ENCODE data around the gene LCN1. TPM values are rescaled to one million over a fixed set of nuclear protein-coding genes. Genes with fewer than 3 reads are reported as not detected.
"Not testable (repeated sequence)": the region's sequence is repeated elsewhere in the genome, so short reads cannot be mapped to it uniquely, and the experiment has no call there.

The LCN1 gene
- total RNA-seq, 2 experiments from 2014 or later: not detected

- Mint-ChIP-seq H3K4me1 (peaks cover 4% of the 10 kb centered on the region), H3K9me3 (no peaks in the 10 kb centered on the region), H3K27ac (no peak overlapping the region), H3K4me3 (no peak overlapping the region), H3K27me3 (peaks cover 8% of the 10 kb centered on the region), H3K36me3 (peaks cover 1% of the 10 kb centered on the region)
- POLR2A ChIA-PET: no interaction called here
- ATAC-seq (ENCODE audit: low read depth): no peak
- DNase-seq: peak; percentile 20
Measured at GRCh38 chr9:135505406-135506187, 15.6 kb upstream of the LCN1 start.

DNA sequence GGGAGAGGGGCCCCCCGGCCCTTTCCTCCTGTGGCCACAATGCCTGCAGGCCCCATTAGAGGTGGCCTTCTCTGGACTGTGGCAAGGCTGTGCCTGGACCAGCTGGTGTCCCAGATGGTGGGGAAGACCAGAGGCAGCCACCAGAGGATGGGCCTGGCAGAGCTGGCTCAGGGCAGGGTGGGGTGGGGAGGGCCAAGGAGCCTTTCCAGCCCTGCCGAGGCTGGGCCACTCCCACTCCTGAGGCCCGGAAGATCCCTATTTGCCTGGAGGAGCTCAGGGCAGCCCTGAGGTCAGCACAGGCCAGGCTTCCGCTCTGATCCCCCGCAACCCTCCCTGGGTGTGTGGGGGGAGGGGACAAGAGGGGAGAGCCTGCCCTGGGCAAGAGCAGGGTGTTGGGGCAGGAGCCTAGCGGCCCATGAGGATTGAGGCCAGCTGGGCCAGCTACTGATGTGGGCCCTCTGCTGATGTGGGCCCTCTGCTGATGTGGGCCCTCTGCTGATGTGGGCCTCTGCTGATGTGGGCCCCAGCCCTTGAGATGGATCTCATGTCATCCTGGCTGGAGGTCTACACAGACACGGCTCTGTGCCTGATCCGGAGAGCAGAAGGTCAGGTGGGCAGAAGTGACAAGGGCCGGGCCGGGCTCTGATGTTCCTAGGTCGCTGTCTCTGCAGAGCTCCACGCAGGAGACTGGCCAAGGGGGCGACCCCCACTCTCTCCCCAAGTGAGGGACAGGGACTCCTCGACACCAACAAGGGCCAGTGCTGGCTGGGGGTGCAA, 14.7 kb upstream of the LCN1 start:
- H3K4me3 Mint-ChIP-seq: no peak overlapping the region
- H3K27me3 Mint-ChIP-seq: peaks cover 8% of the 10 kb centered on the region
- ATAC-seq (ENCODE audit: low read depth) (no peak), DNase-seq (peak; percentile 25)
- peaks cover 6% of the 10 kb centered on the region for H3K4me1 Mint-ChIP-seq
- H3K27ac Mint-ChIP-seq: no peak overlapping the region
- peaks cover 1% of the 10 kb centered on the region for H3K36me3 Mint-ChIP-seq
- H3K9me3 Mint-ChIP-seq: no peaks in the 10 kb centered on the region
- POLR2A ChIA-PET: no interaction called here

DNA sequence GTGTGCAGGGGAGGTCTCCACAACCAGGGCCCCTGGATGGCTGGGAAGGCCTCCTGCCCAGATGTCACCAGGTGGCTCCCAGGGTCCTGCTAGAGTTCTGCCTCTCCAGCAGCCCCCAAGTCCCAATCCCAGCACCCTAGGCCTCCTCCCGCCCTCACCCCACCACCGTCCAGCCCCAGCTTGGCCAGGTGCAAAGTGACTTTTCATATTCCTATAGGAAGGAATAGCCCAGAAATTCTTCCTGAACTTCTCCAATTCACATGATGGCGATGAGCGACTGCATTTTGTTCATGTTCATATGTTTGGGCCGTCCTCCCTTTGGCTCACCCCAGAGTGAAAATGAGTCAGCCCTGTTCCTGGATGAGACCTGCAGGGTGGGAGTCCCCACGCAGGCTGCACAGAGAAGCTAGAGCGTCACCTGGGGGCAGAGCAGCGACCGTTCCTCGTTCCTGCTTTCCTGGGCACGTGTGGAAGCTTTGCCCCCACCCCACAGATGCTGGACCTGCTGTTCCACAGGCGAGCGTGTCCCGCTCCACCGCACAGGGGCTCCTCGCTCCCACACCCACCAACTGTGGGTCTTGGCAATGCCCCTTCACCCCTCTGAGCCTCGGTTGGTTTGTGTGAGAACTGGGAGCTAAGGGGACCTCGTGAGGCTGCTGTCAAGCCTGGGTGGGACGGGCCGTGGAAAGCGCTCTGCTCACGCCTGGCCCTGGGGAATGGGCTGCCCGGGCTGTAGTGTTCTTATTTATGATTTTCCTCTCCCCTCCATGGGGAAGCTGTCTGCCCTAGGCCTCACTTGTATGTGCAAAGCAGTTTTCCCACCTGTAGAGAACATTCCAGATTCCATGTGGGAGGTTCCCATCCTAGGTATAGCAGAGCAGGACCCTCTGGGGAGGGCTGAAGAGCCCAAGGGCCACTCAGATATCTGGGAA, 13.9 kb upstream of the LCN1 start:
- no peak overlapping the region for H3K27ac Mint-ChIP-seq

GRCh38 chr9:135508211-135508820, 12.9 kb upstream of the LCN1 start:
- Mint-ChIP-seq H3K36me3 (peaks cover 1% of the 10 kb centered on the region), H3K4me3 (no peak overlapping the region)
- no peak for ATAC-seq (ENCODE audit: low read depth)

More for the DNA sequence above, 13.9 kb upstream of the LCN1 start:
- DNase-seq (no peak), ATAC-seq (ENCODE audit: low read depth) (no peak)
- peaks cover 8% of the 10 kb centered on the region for H3K27me3 Mint-ChIP-seq
- H3K9me3 Mint-ChIP-seq: no peaks in the 10 kb centered on the region
- H3K36me3 Mint-ChIP-seq: peaks cover 1% of the 10 kb centered on the region
- POLR2A ChIA-PET: no interaction called here
- H3K4me3 Mint-ChIP-seq: no peak overlapping the region
- peaks cover 6% of the 10 kb centered on the region for H3K4me1 Mint-ChIP-seq

DNA sequence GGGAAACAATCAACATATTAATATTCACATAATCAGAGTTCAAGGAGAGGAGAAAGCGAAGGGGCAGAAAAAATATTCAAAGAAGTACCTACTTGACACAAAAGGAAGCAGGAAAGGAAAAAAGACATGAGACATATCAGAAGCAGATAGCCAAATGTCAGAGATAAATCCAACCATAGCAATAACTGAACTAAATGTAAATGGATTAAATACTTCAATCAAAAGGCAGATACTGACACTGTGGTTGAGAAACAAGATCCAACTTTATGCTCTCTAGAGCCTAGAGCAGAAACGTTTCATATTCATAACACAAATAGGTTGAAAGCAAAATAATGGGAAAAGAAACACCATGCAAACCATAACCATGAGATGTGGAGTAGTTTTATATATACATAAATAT, 11.8 kb upstream of the LCN1 start:
- H3K9me3 Mint-ChIP-seq: no peaks in the 10 kb centered on the region
- no peak overlapping the region for H3K27ac Mint-ChIP-seq
- no peak overlapping the region for H3K4me3 Mint-ChIP-seq
- ATAC-seq (ENCODE audit: low read depth): no peak
- peaks cover 1% of the 10 kb centered on the region for H3K36me3 Mint-ChIP-seq
- POLR2A ChIA-PET: no interaction called here
- DNase-seq: no peak
- peaks cover 8% of the 10 kb centered on the region for H3K27me3 Mint-ChIP-seq
- peaks cover 4% of the 10 kb centered on the region for H3K4me1 Mint-ChIP-seq

More at GRCh38 chr9:135508211-135508820, 12.9 kb upstream of the LCN1 start:
- peaks cover 8% of the 10 kb centered on the region for H3K27me3 Mint-ChIP-seq
- H3K4me1 Mint-ChIP-seq: peaks cover 4% of the 10 kb centered on the region
- DNase-seq: peak; percentile 18
- POLR2A ChIA-PET: no interaction called here
- no peak overlapping the region for H3K27ac Mint-ChIP-seq
- no peaks in the 10 kb centered on the region for H3K9me3 Mint-ChIP-seq

GRCh38 chr9:135512241-135512603, 9.0 kb upstream of the LCN1 start:
- POLR2A ChIA-PET: no interaction called here
- H3K9me3 Mint-ChIP-seq: no peaks in the 10 kb centered on the region
- ATAC-seq (ENCODE audit: low read depth): no peak
- no peak overlapping the region for H3K27ac Mint-ChIP-seq
- peaks cover 9% of the 10 kb centered on the region for H3K27me3 Mint-ChIP-seq
- H3K36me3 Mint-ChIP-seq: no peaks in the 10 kb centered on the region
- H3K4me3 Mint-ChIP-seq: no peak overlapping the region
- no peak for DNase-seq
- peaks cover 6% of the 10 kb centered on the region for H3K4me1 Mint-ChIP-seq

DNA sequence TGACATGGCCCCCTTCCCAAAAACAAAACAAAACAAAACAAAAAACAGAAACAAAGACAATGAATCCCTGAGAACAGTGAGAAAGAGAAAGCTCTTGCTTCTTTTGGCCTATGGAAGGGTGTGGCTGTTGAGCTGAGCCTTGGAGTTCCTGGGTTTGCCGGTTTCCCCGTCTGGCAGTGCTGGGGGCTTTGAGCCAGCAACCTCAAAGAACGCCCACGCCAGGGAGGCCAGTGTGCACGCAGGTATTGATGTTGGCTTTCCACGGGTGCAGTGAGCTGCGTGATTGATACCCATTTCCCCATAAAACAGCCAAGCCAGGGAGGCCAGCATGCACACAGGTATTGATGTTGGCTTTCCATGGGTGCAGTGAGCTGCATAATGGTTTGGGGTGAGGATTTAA, 8.3 kb upstream of the LCN1 start:
- H3K27ac Mint-ChIP-seq: no peak overlapping the region
- H3K27me3 Mint-ChIP-seq: peaks cover 15% of the 10 kb centered on the region
- H3K36me3 Mint-ChIP-seq: no peaks in the 10 kb centered on the region
- POLR2A ChIA-PET: no interaction called here
- H3K4me1 Mint-ChIP-seq: peaks cover 6% of the 10 kb centered on the region
- ATAC-seq (ENCODE audit: low read depth) (no peak), DNase-seq (no peak)
- H3K9me3 Mint-ChIP-seq: no peaks in the 10 kb centered on the region
- no peak overlapping the region for H3K4me3 Mint-ChIP-seq

DNA sequence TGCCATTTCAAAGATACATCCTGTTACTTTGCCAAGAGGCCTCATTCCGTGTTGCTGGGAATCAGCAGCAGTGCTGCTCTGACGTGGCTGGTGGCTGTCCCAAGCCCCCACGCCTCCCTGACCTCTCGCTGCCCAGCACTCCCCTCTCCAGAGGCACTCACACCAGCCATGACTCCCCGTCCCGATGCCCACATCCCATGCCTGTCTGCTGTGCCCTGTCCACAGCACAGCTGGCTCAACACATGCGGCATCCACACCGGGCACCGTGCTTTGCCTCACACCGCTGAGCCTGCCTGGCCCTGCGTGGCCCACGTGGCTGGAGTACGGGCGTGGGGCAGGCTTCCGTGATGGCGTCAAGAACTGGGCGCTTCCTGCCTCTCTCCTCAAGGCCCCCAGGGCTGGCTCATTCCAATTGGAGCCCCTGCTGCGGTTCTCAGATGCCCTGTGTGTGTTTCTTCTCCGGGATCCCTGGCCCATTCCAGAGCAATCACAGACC, 7.8 kb upstream of the LCN1 start:
- Mint-ChIP-seq H3K36me3 (no peaks in the 10 kb centered on the region), H3K27ac (no peak overlapping the region), H3K4me3 (no peak overlapping the region), H3K4me1 (peaks cover 6% of the 10 kb centered on the region), H3K27me3 (peaks cover 18% of the 10 kb centered on the region), H3K9me3 (no peaks in the 10 kb centered on the region)
- ATAC-seq (ENCODE audit: low read depth): no peak
- POLR2A ChIA-PET: no interaction called here
- DNase-seq: no peak

- H3K27ac Mint-ChIP-seq; ATAC-seq (ENCODE audit: low read depth); POLR2A ChIA-PET; H3K4me1 Mint-ChIP-seq; H3K4me3 Mint-ChIP-seq; DNase-seq; H3K36me3 Mint-ChIP-seq; H3K9me3 Mint-ChIP-seq: not testable (repeated sequence)
- H3K27me3 Mint-ChIP-seq: peaks cover 19% of the 10 kb centered on the region
Measured at GRCh38 chr9:135513906-135514305, 7.3 kb upstream of the LCN1 start.

DNA sequence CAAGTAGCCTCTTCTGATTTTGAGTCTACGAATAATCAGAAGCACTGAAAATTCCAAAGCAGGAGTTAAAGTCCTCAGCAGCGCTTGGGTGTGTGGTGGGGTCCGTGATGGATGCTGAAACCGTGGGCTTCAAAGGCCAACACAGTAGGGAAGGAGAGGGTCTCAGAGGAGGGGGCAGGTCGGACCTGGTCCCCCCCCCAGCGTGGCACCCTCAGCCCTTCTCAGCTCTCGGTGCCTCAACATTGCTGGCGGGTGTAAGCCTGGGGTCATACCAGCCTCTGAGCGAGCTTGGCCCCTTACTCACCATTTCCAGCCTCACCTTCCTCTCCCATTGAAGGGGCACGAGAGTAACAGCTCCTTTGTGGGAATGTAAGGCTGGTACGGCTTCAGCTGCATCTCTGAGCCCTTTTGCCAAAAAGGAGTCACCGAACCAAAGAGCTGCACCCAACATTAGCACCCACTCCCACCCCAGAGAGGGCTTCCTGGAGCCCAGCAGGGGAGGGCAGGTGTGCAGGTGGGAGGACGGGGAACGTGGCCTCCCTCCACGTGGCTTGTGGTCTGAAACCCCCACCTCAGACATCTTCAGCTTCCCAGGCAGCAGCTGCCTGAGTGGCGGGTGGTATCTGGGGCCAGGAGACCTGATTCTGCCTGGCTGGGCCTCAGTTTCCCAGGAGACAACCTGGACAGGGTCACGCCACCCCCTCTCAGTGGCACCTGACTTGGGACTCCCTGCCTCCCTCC, 6.7 kb upstream of the LCN1 start:
- DNase-seq (no peak), ATAC-seq (ENCODE audit: low read depth) (no peak)
- Mint-ChIP-seq H3K36me3 (no peaks in the 10 kb centered on the region), H3K27ac (no peak overlapping the region), H3K4me1 (peaks cover 6% of the 10 kb centered on the region), H3K9me3 (no peaks in the 10 kb centered on the region), H3K4me3 (no peak overlapping the region), H3K27me3 (peaks cover 20% of the 10 kb centered on the region)
- POLR2A ChIA-PET: no interaction called here

DNA sequence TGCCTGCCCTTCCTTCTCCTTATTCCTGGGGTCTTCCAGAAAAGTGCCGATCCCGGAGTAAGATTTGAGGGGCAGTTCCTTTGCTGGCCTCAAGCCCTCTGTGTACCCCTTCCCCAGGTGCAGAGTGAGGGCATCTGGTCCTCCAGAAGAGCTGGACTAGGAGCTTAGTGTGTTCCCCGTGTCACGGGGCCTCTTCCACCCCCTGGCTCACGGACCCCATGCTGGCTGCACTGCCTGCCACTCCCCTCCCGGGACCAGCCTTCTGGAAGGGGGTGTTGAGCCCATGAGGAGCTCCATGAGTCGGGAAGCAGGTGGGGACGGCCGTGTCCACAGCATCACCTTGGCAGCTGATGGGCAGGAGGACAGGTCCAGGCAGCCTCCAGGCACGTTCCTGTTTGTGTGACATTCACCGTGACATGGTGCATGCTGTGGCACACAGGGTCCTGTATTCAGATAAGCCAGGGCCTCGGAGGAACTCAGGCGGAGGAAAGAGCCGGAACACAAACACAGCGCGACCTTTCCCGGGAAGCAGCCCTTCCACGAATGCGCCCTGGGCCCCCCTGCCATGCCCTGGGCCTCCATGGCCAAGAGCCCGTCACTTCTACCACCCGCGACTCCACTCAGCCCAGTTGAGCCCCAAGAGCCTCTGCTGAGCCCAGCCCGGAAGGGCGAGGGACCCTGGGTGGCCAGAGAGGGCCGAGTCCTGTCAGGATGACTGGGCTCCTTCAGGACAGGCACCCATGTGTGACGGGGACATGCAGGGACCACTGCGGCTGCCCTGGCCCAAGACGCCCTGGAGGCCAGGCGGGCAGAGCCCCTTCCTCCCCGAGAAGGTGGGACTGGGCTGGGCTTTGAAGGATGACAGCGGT, 5.9 kb upstream of the LCN1 start:
- Mint-ChIP-seq H3K4me3 (no peak overlapping the region), H3K27me3 (peaks cover 15% of the 10 kb centered on the region), H3K9me3 (no peaks in the 10 kb centered on the region), H3K27ac (no peak overlapping the region), H3K36me3 (no peaks in the 10 kb centered on the region), H3K4me1 (peaks cover 6% of the 10 kb centered on the region)
- DNase-seq: no peak
- ATAC-seq (ENCODE audit: low read depth): no peak
- POLR2A ChIA-PET: no interaction called here

Measured in activated naive CD8-positive, alpha-beta T cell treated with anti-CD3 and anti-CD28 coated beads, Interleukin-2, amount 10 ng/mL, durations not matched to agents 7 days and 5 days (primary cell).